ENCODE data around the gene KIRREL3. TPM values are rescaled to one million over a fixed set of nuclear protein-coding genes. Genes with fewer than 3 reads are reported as not detected.

The KIRREL3 gene
- total and polyA plus RNA-seq, 2 of the 4 experiments (the other 2 are of a cell fraction) = 10.9 to 15.9 TPM

DNA sequence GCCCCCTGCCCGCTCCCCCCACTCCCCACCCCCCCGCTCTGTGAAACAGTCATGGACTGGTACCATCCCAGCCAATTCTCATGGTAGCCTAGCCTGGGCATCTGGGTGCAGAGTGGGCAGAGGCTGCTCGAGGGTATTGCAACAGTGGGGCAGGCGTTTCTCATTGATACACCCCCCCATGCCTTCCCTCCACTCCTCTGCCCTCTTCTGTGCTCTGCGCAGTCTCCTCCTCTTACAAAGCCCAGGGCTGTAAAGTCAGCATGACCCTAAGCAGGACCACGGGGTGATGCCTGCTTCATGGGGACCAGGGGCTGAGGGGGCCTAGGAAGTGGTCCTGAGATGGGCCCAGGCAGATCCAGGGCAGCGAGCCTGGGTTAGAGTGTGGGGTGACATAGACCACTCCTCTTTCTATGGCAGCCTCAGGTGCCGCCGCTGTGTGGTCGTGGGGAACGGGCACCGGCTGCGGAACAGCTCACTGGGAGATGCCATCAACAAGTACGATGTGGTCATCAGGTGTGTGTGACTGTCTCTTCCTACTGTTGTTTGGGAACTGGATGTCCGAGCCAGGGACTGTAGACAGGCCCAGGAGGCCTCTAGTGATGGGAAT is 592.8 kb downstream of the KIRREL3 start:
- H3K36me3 ChIP-seq (ENCODE audit: control insufficient read depth, insufficient read depth, low read length) = peaks cover 11% of the 10 kb centered on the region; the same call in 1 of the 2 replicates
- in situ Hi-C loops (cut with MboI; ENCODE audit: low sequenced_read_pairs) (no loop called here), dilution Hi-C loops (cut with HindIII; ENCODE audit: low sequenced_read_pairs, unreplicated experiment) (no loop called here), intact Hi-C loops (cut with micrococcal nuclease) (no loop called here)
- no TSS peak for BruUV-seq (replicated peaks)
- no peak overlapping the region for H3K23ac ChIP-seq (ENCODE audit: low read depth, low read length)
- TF ChIP-seq NFE2L2 (IDR thresholded peaks at IDR 0.05; ENCODE audit: low read depth, low read length) (no peak), RCOR1 (IDR thresholded peaks at IDR 0.05; ENCODE audit: insufficient replicate concordance, low read length) (no peak), BHLHE40 (IDR thresholded peaks at IDR 0.05; ENCODE audit: low read depth, low read length) (no peak), RAD21 (IDR thresholded peaks at IDR 0.05; ENCODE audit: low read length) (no peak), FOS (IDR thresholded peaks at IDR 0.05; ENCODE audit: low read depth, low read length) (no peak), MAFK (IDR thresholded peaks at IDR 0.05; ENCODE audit: low read depth, low read length) (no peak), SMC3 (IDR thresholded peaks at IDR 0.05; ENCODE audit: low read depth, low read length) (no peak), MXI1 (IDR thresholded peaks at IDR 0.05; ENCODE audit: borderline replicate concordance, low read depth, low read length) (no peak), RFX5 (IDR thresholded peaks at IDR 0.05; ENCODE audit: low read depth, low read length) (no peak), POLR2A (IDR thresholded peaks at IDR 0.05; ENCODE audit: low read depth, low read length) (no peak), CHD1 (IDR thresholded peaks at IDR 0.05; ENCODE audit: low read depth, low read length) (no peak), CEBPB (IDR thresholded peaks at IDR 0.05; ENCODE audit: low read depth, low read length) (no peak)
- TF ChIP-seq, protein P1, sequence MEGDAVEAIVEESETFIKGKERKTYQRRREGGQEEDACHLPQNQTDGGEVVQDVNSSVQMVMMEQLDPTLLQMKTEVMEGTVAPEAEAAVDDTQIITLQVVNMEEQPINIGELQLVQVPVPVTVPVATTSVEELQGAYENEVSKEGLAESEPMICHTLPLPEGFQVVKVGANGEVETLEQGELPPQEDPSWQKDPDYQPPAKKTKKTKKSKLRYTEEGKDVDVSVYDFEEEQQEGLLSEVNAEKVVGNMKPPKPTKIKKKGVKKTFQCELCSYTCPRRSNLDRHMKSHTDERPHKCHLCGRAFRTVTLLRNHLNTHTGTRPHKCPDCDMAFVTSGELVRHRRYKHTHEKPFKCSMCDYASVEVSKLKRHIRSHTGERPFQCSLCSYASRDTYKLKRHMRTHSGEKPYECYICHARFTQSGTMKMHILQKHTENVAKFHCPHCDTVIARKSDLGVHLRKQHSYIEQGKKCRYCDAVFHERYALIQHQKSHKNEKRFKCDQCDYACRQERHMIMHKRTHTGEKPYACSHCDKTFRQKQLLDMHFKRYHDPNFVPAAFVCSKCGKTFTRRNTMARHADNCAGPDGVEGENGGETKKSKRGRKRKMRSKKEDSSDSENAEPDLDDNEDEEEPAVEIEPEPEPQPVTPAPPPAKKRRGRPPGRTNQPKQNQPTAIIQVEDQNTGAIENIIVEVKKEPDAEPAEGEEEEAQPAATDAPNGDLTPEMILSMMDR (conservative IDR thresholded peaks at IDR 0.05; ENCODE audit: low read depth, low read length) = no peak
- TF ChIP-seq, protein P2, sequence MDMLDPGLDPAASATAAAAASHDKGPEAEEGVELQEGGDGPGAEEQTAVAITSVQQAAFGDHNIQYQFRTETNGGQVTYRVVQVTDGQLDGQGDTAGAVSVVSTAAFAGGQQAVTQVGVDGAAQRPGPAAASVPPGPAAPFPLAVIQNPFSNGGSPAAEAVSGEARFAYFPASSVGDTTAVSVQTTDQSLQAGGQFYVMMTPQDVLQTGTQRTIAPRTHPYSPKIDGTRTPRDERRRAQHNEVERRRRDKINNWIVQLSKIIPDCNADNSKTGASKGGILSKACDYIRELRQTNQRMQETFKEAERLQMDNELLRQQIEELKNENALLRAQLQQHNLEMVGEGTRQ (IDR thresholded peaks at IDR 0.05; ENCODE audit: low read depth, low read length) = no peak
- TF ChIP-seq, protein P3, sequence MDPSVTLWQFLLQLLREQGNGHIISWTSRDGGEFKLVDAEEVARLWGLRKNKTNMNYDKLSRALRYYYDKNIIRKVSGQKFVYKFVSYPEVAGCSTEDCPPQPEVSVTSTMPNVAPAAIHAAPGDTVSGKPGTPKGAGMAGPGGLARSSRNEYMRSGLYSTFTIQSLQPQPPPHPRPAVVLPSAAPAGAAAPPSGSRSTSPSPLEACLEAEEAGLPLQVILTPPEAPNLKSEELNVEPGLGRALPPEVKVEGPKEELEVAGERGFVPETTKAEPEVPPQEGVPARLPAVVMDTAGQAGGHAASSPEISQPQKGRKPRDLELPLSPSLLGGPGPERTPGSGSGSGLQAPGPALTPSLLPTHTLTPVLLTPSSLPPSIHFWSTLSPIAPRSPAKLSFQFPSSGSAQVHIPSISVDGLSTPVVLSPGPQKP (IDR thresholded peaks at IDR 0.05; ENCODE audit: borderline replicate concordance, low read depth, low read length) = no peak
- ChIA-PET POLR2A (ENCODE audit: unreplicated experiment) (no interaction called here), CTCF (no interaction called here)
- H3K9ac ChIP-seq (ENCODE audit: low read depth, low read length) = no peak overlapping the region
- no peak overlapping the region for H4K5ac ChIP-seq (ENCODE audit: low read depth, low read length)
- H3K4me1 ChIP-seq (ENCODE audit: control insufficient read depth, insufficient read depth, low read length) = peaks cover 7% of the 10 kb centered on the region; the same call in 1 of the 2 replicates
- H3K56ac ChIP-seq (ENCODE audit: extremely low read depth, insufficient read depth, low read length) = no peak overlapping the region
- H2BK20ac ChIP-seq (ENCODE audit: low read depth, low read length) = no peak overlapping the region
- H3K18ac ChIP-seq (ENCODE audit: low read depth, low read length) = no peak overlapping the region
- H3K14ac ChIP-seq (replicated peaks; ENCODE audit: low read depth, low read length) = no peak overlapping the region
- H3K79me1 ChIP-seq (ENCODE audit: low read depth in 1 of 2, low read length in 2 of 2) = no peaks in the 10 kb centered on the region; a peak in 1 of 4 replicates
- no peak overlapping the region for H3K27ac ChIP-seq (ENCODE audit: insufficient read depth, low read length)
- peaks cover 16% of the 10 kb centered on the region for H3K9me1 ChIP-seq (ENCODE audit: insufficient read depth, low read length)
- no peak overlapping the region for H2BK120ac ChIP-seq (ENCODE audit: low read depth, low read length)
- H3K27me3 ChIP-seq (ENCODE audit: control insufficient read depth, insufficient read depth, low read length) = no peaks in the 10 kb centered on the region
- H3K9me3 ChIP-seq (ENCODE audit: control insufficient read depth, insufficient read depth, low read length) = no peaks in the 10 kb centered on the region
- H4K8ac ChIP-seq (ENCODE audit: low read depth in 2 of 2, low read length in 2 of 2) = no peak overlapping the region
- no peak overlapping the region for H2BK15ac ChIP-seq (ENCODE audit: low read depth, low read length)
- no peak overlapping the region for H2BK5ac ChIP-seq (ENCODE audit: low read depth, low read length, poor library complexity, severe bottlenecking)
- H3K4me3 ChIP-seq (ENCODE audit: insufficient read depth, low read depth, low read length) = no peak overlapping the region
- ATAC-seq (ENCODE audit: low read depth) (no peak), DNase-seq (no peak)
- H2AFZ ChIP-seq (replicated peaks; ENCODE audit: low read length, poor library complexity) = no peak overlapping the region
- H3K4ac ChIP-seq (ENCODE audit: low read depth, low read length) = no peak overlapping the region
- H2AK9ac ChIP-seq (replicated peaks; ENCODE audit: low read depth, low read length, poor library complexity) = no peak overlapping the region
- H3K4me2 ChIP-seq (ENCODE audit: low read depth, low read length) = no peak overlapping the region
- no peaks in the 10 kb centered on the region; the same call in 1 of the 2 replicates for H4K20me1 ChIP-seq (ENCODE audit: insufficient read depth, low read length)
- no CpG with 5 or more reads among the region's 15 CpGs for WGBS, 2 experiments (ENCODE audit: extremely low coverage in 2 of 2, insufficient read length in 1 of 2)
- H4K91ac ChIP-seq (ENCODE audit: insufficient read depth, low read depth, low read length) = no peak overlapping the region
- H2AK5ac ChIP-seq (ENCODE audit: low read depth, low read length) = no peak overlapping the region

Measured in IMR-90 (cell line).